ENCODE results near the gene SCYL3. TPM values are rescaled to one million over a fixed set of nuclear protein-coding genes. Genes with fewer than 3 reads are reported as not detected.
"Not testable (repeated sequence)": the region's sequence is repeated elsewhere in the genome, so short reads cannot be mapped to it uniquely, and the experiment has no call there.

The SCYL3 gene
- total RNA-seq, 1 experiment from 2014 or later = 5.9 TPM

- no peaks in the 10 kb centered on the region for H3K4me1 Mint-ChIP-seq (ENCODE audit: low read depth, unreplicated experiment)
- H3K9me3 Mint-ChIP-seq (ENCODE audit: unreplicated experiment) = no peaks in the 10 kb centered on the region
- H3K4me3 Mint-ChIP-seq (ENCODE audit: unreplicated experiment) = no peak overlapping the region
- no peaks in the 10 kb centered on the region for H3K27me3 Mint-ChIP-seq (ENCODE audit: insufficient read depth, unreplicated experiment)
- peaks cover 5% of the 10 kb centered on the region for H3K36me3 ChIP-seq (ENCODE audit: control insufficient read depth, insufficient read depth, low read length)
- ChIA-PET POLR2A (no interaction called here), CTCF (no interaction called here)
- no peaks in the 10 kb centered on the region for H3K27me3 ChIP-seq (replicated peaks; ENCODE audit: control insufficient read depth, insufficient read depth, low read length)
- BruUV-seq (replicated peaks) = no TSS peak
- no peaks in the 10 kb centered on the region for H3K9me3 ChIP-seq
- intact Hi-C loops (cut with micrococcal nuclease; ENCODE audit: unreplicated experiment) = no loop called here
- no peak for DNase-seq
- TF ChIP-seq CTCF (IDR thresholded peaks at IDR 0.05; ENCODE audit: insufficient read depth in 1 of 2, low read depth in 1 of 2, low read length in 1 of 2, severe bottlenecking in 1 of 2, unreplicated experiment in 1 of 2) = no peak
- peaks cover 45% of the 10 kb centered on the region for H3K36me3 Mint-ChIP-seq (ENCODE audit: insufficient read depth, unreplicated experiment)
- H3K4me3 ChIP-seq (ENCODE audit: low read depth, low read length) = no peak overlapping the region
- H3K27ac Mint-ChIP-seq (ENCODE audit: unreplicated experiment) = no peak overlapping the region
- no peaks in the 10 kb centered on the region for H3K4me1 ChIP-seq
Observed at GRCh38 chr1:169866577-169866976, 27.1 kb downstream of the SCYL3 start.

- peaks cover 45% of the 10 kb centered on the region for H3K36me3 Mint-ChIP-seq (ENCODE audit: insufficient read depth, unreplicated experiment)
- H3K27me3 ChIP-seq (replicated peaks; ENCODE audit: control insufficient read depth, insufficient read depth, low read length); H3K9me3 ChIP-seq; H3K4me1 ChIP-seq; H3K4me3 ChIP-seq (ENCODE audit: low read depth, low read length); H3K36me3 ChIP-seq (ENCODE audit: control insufficient read depth, insufficient read depth, low read length); H3K27ac Mint-ChIP-seq (ENCODE audit: unreplicated experiment); H3K4me1 Mint-ChIP-seq (ENCODE audit: low read depth, unreplicated experiment); POLR2A ChIA-PET; H3K27me3 Mint-ChIP-seq (ENCODE audit: insufficient read depth, unreplicated experiment); H3K9me3 Mint-ChIP-seq (ENCODE audit: unreplicated experiment); H3K4me3 Mint-ChIP-seq (ENCODE audit: unreplicated experiment); intact Hi-C loops (cut with micrococcal nuclease; ENCODE audit: unreplicated experiment); CTCF ChIA-PET; DNase-seq; BruUV-seq (replicated peaks): not testable (repeated sequence)
Observed at GRCh38 chr1:169864531-169864930, 29.2 kb downstream of the SCYL3 start.

- Histone ChIP-seq H3K36me3 (ENCODE audit: control insufficient read depth, insufficient read depth, low read length) (peaks cover 1% of the 10 kb centered on the region; the same call in 1 of the 2 replicates), H3K4me3 (ENCODE audit: low read depth, low read length) (no peak overlapping the region), H3K4me1 (no peaks in the 10 kb centered on the region), H3K9me3 (no peaks in the 10 kb centered on the region), H3K27me3 (replicated peaks; ENCODE audit: control insufficient read depth, insufficient read depth, low read length) (no peaks in the 10 kb centered on the region)
- ChIA-PET POLR2A (no interaction called here), CTCF (no interaction called here)
- Mint-ChIP-seq H3K27ac (ENCODE audit: unreplicated experiment) (no peak overlapping the region), H3K27me3 (ENCODE audit: insufficient read depth, unreplicated experiment) (no peaks in the 10 kb centered on the region), H3K9me3 (ENCODE audit: unreplicated experiment) (no peaks in the 10 kb centered on the region), H3K4me3 (ENCODE audit: unreplicated experiment) (no peak overlapping the region), H3K36me3 (ENCODE audit: insufficient read depth, unreplicated experiment) (peaks cover 45% of the 10 kb centered on the region), H3K4me1 (ENCODE audit: low read depth, unreplicated experiment) (no peaks in the 10 kb centered on the region)
- no TSS peak for BruUV-seq (replicated peaks)
- intact Hi-C loops (cut with micrococcal nuclease; ENCODE audit: unreplicated experiment) = no loop called here
- TF ChIP-seq CTCF (IDR thresholded peaks at IDR 0.05; ENCODE audit: insufficient read depth in 1 of 2, low read depth in 1 of 2, low read length in 1 of 2, severe bottlenecking in 1 of 2, unreplicated experiment in 1 of 2) = no peak
- no peak for DNase-seq
Observed at GRCh38 chr1:169860750-169861149, 32.9 kb downstream of the SCYL3 start.

GRCh38 chr1:169860187-169860586, 33.5 kb downstream of the SCYL3 start:
- no peaks in the 10 kb centered on the region for H3K4me1 Mint-ChIP-seq (ENCODE audit: low read depth, unreplicated experiment)
- CTCF ChIA-PET = no interaction called here
- H3K36me3 ChIP-seq (ENCODE audit: control insufficient read depth, insufficient read depth, low read length) = peaks cover 1% of the 10 kb centered on the region; the same call in 1 of the 2 replicates
- no peak overlapping the region for H3K4me3 ChIP-seq (ENCODE audit: low read depth, low read length)
- no peak overlapping the region for H3K27ac Mint-ChIP-seq (ENCODE audit: unreplicated experiment)
- H3K36me3 Mint-ChIP-seq (ENCODE audit: insufficient read depth, unreplicated experiment) = peaks cover 51% of the 10 kb centered on the region
- no peak for TF ChIP-seq CTCF (IDR thresholded peaks at IDR 0.05; ENCODE audit: insufficient read depth in 1 of 2, low read depth in 1 of 2, low read length in 1 of 2, severe bottlenecking in 1 of 2, unreplicated experiment in 1 of 2)
- BruUV-seq (replicated peaks) = no TSS peak
- no peak overlapping the region for H3K4me3 Mint-ChIP-seq (ENCODE audit: unreplicated experiment)
- no peaks in the 10 kb centered on the region for H3K27me3 ChIP-seq (replicated peaks; ENCODE audit: control insufficient read depth, insufficient read depth, low read length)
- no peaks in the 10 kb centered on the region for H3K27me3 Mint-ChIP-seq (ENCODE audit: insufficient read depth, unreplicated experiment)
- POLR2A ChIA-PET = no interaction called here
- H3K9me3 Mint-ChIP-seq (ENCODE audit: unreplicated experiment) = no peaks in the 10 kb centered on the region
- H3K4me1 ChIP-seq = no peaks in the 10 kb centered on the region
- intact Hi-C loops (cut with micrococcal nuclease; ENCODE audit: unreplicated experiment) = no loop called here
- no peak for DNase-seq
- H3K9me3 ChIP-seq = no peaks in the 10 kb centered on the region
